ENCODE data around the gene CT55.

- TF ChIP-seq CTCF (IDR thresholded peaks at IDR 0.05) (no peak), POLR2AphosphoS5 (IDR thresholded peaks at IDR 0.05) (no peak)
Measured at GRCh38 chrX:135168486-135168885, 2.7 kb downstream of the CT55 start.
